Stimulated activated naive B cell treated with anti-CD40 and anti-IgM and Interleukin-4, amounts not matched to agents 10 μg/mL and 1 μg/mL and 100 μg/mL, for 72 hours (primary cell): ENCODE data around the gene KEAP1.
"Not testable (repeated sequence)": the region's sequence is repeated elsewhere in the genome, so short reads cannot be mapped to it uniquely, and the experiment has no call there.

Source experiments
- ATAC-seq, 2 donors: fragments of 150-1000 bp; cut with Tn5 transposase; replicated peaks; 2 replicates each; pipeline ENCODE4 v1.10.0; 2021; ENCODE audit warnings: moderate library complexity in 1 of 2
- DNase-seq: peaks from one replicate; pipeline ENCODE4 v3.0.0; 2021
- H3K27ac Mint-ChIP-seq: one replicate; pipeline ENCODE4 v1.8.0; 2022; ENCODE audit warnings: mild to moderate bottlenecking, mixed read lengths
- H3K27me3 Mint-ChIP-seq, 2 donors: one replicate each; pipeline ENCODE4 v1.8.0; 2022; ENCODE audit warnings: mixed read lengths in 2 of 2
- H3K36me3 Mint-ChIP-seq, 2 donors: one replicate each; pipeline ENCODE4 v1.8.0; 2022; ENCODE audit warnings: mixed read lengths in 2 of 2, mild to moderate bottlenecking in 1 of 2
- H3K4me1 Mint-ChIP-seq, 2 donors: one replicate each; pipeline ENCODE4 v1.8.0; 2022; ENCODE audit warnings: mixed read lengths in 2 of 2, mild to moderate bottlenecking in 1 of 2
- H3K4me3 Mint-ChIP-seq, 2 donors: one replicate each; pipeline ENCODE4 v1.8.0; 2022; ENCODE audit warnings: mild to moderate bottlenecking in 2 of 2, mixed read lengths in 2 of 2, moderate library complexity in 1 of 2
- H3K9me3 Mint-ChIP-seq, 2 donors: one replicate each; pipeline ENCODE4 v1.8.0; 2022; ENCODE audit warnings: mixed read lengths in 2 of 2, mild to moderate bottlenecking in 1 of 2

KEAP1 gene

GRCh38 chr19:10538204-10538983, 35.2 kb upstream of the KEAP1 start:
- DNase-seq (no peak), ATAC-seq (peak; percentile 31 to 55)
- Mint-ChIP-seq H3K4me3 (no peak overlapping the region), H3K9me3 (no peaks in the 10 kb centered on the region), H3K27ac (no peak overlapping the region), H3K27me3 (peaks cover 21 to 29% of the 10 kb centered on the region in 2 donors), H3K4me1 (peaks cover 5 to 12% of the 10 kb centered on the region in 2 donors), H3K36me3 (no peaks in the 10 kb centered on the region)

GRCh38 chr19:10537668-10538067, 34.5 kb upstream of the KEAP1 start:
- no peaks in the 10 kb centered on the region for H3K36me3 Mint-ChIP-seq
- no peak overlapping the region for H3K27ac Mint-ChIP-seq
- peaks cover 0 to under 1% of the 10 kb centered on the region in 2 donors for H3K9me3 Mint-ChIP-seq
- DNase-seq (no peak), ATAC-seq (no peak)
- H3K4me1 Mint-ChIP-seq, result peaks cover 4 to 9% of the 10 kb centered on the region in 2 donors
- peaks cover 21 to 31% of the 10 kb centered on the region in 2 donors for H3K27me3 Mint-ChIP-seq
- no peak overlapping the region for H3K4me3 Mint-ChIP-seq

- DNase-seq (no peak), ATAC-seq (no peak)
- no peak overlapping the region for H3K27ac Mint-ChIP-seq
- peaks cover 4 to 9% of the 10 kb centered on the region in 2 donors for H3K4me1 Mint-ChIP-seq
- H3K36me3 Mint-ChIP-seq, result no peaks in the 10 kb centered on the region
- peaks cover 21 to 34% of the 10 kb centered on the region in 2 donors for H3K27me3 Mint-ChIP-seq
- no peak overlapping the region for H3K4me3 Mint-ChIP-seq
- peaks cover 0 to 1% of the 10 kb centered on the region in 2 donors for H3K9me3 Mint-ChIP-seq
These were observed 32.5 kb upstream of the KEAP1 start for GRCh38 chr19:10535613-10536012.

GRCh38 chr19:10533646-10534386, 30.7 kb upstream of the KEAP1 start:
- Mint-ChIP-seq H3K27ac (no peak overlapping the region), H3K9me3 (peaks cover 0 to 1% of the 10 kb centered on the region in 2 donors), H3K4me1 (peaks cover 1 to 6% of the 10 kb centered on the region in 2 donors), H3K36me3 (no peaks in the 10 kb centered on the region), H3K27me3 (peaks cover 8 to 26% of the 10 kb centered on the region in 2 donors), H3K4me3 (no peak overlapping the region)
- DNase-seq (no peak), ATAC-seq (peak in 1 of 2 donors; percentile 33)

- no peak overlapping the region for H3K4me3 Mint-ChIP-seq
- H3K9me3 Mint-ChIP-seq, result peaks cover 0 to 1% of the 10 kb centered on the region in 2 donors
- H3K27ac Mint-ChIP-seq, result no peak overlapping the region
- DNase-seq (no peak), ATAC-seq (no peak)
- H3K27me3 Mint-ChIP-seq, result peaks cover 6 to 22% of the 10 kb centered on the region in 2 donors
- peaks cover 0 to 4% of the 10 kb centered on the region in 2 donors for H3K4me1 Mint-ChIP-seq
- H3K36me3 Mint-ChIP-seq, result no peaks in the 10 kb centered on the region
These were observed 29.3 kb upstream of the KEAP1 start for GRCh38 chr19:10532457-10532856.

GRCh38 chr19:10526887-10527286, 23.7 kb upstream of the KEAP1 start:
- H3K27me3 Mint-ChIP-seq, result peaks cover 0 to 12% of the 10 kb centered on the region in 2 donors

GRCh38 chr19:10525636-10526035, 22.5 kb upstream of the KEAP1 start:
- no peaks in the 10 kb centered on the region for H3K9me3 Mint-ChIP-seq
- no peak overlapping the region for H3K27ac Mint-ChIP-seq
- no peak for DNase-seq
- H3K4me1 Mint-ChIP-seq, result no peaks in the 10 kb centered on the region
- no peaks in the 10 kb centered on the region for H3K36me3 Mint-ChIP-seq
- H3K27me3 Mint-ChIP-seq, result peaks cover 4 to 12% of the 10 kb centered on the region in 2 donors
- no peak overlapping the region for H3K4me3 Mint-ChIP-seq
- no peak for ATAC-seq

More at GRCh38 chr19:10526887-10527286, 23.7 kb upstream of the KEAP1 start:
- not testable (repeated sequence) for ATAC-seq, DNase-seq, H3K27ac Mint-ChIP-seq, H3K4me3 Mint-ChIP-seq, H3K9me3 Mint-ChIP-seq, H3K36me3 Mint-ChIP-seq, H3K4me1 Mint-ChIP-seq

- ATAC-seq, result no peak
These were observed 20.0 kb upstream of the KEAP1 start for GRCh38 chr19:10523135-10523636.

GRCh38 chr19:10521461-10522171, 18.5 kb upstream of the KEAP1 start:
- Mint-ChIP-seq H3K27ac (no peak overlapping the region), H3K27me3 (peaks cover 32 to 36% of the 10 kb centered on the region in 2 donors), H3K36me3 (no peaks in the 10 kb centered on the region), H3K9me3 (no peaks in the 10 kb centered on the region), H3K4me1 (peaks cover 17 to 23% of the 10 kb centered on the region in 2 donors), H3K4me3 (no peak overlapping the region)
- no peak for ATAC-seq
- no peak for DNase-seq

More at GRCh38 chr19:10523135-10523636, 20.0 kb upstream of the KEAP1 start:
- H3K4me1 Mint-ChIP-seq, result peaks cover 11 to 14% of the 10 kb centered on the region in 2 donors
- DNase-seq, result no peak
- H3K9me3 Mint-ChIP-seq, result no peaks in the 10 kb centered on the region
- no peak overlapping the region for H3K4me3 Mint-ChIP-seq
- no peaks in the 10 kb centered on the region for H3K36me3 Mint-ChIP-seq
- H3K27ac Mint-ChIP-seq, result no peak overlapping the region
- H3K27me3 Mint-ChIP-seq, result peaks cover 23 to 27% of the 10 kb centered on the region in 2 donors

GRCh38 chr19:10520652-10521318, 17.6 kb upstream of the KEAP1 start:
- ATAC-seq (no peak), DNase-seq (no peak)
- Mint-ChIP-seq H3K9me3 (no peaks in the 10 kb centered on the region), H3K27ac (no peak overlapping the region), H3K27me3 (peaks cover 39 to 45% of the 10 kb centered on the region in 2 donors), H3K4me3 (no peak overlapping the region), H3K36me3 (no peaks in the 10 kb centered on the region), H3K4me1 (peaks cover 17 to 25% of the 10 kb centered on the region in 2 donors)

GRCh38 chr19:10519421-10519820, 16.3 kb upstream of the KEAP1 start:
- peak overlapping the region in 1 of 2 donors; percentile 23 for H3K4me3 Mint-ChIP-seq
- H3K9me3 Mint-ChIP-seq, result no peaks in the 10 kb centered on the region
- DNase-seq, result no peak
- peaks cover 18 to 25% of the 10 kb centered on the region in 2 donors for H3K4me1 Mint-ChIP-seq
- no peak for ATAC-seq
- H3K27me3 Mint-ChIP-seq, result peaks cover 50 to 56% of the 10 kb centered on the region in 2 donors
- H3K27ac Mint-ChIP-seq, result peak overlapping the region; percentile 10
- no peaks in the 10 kb centered on the region for H3K36me3 Mint-ChIP-seq

- Mint-ChIP-seq H3K4me1 (peaks cover 20 to 30% of the 10 kb centered on the region in 2 donors), H3K36me3 (no peaks in the 10 kb centered on the region), H3K27ac (no peak overlapping the region), H3K27me3 (peaks cover 56 to 64% of the 10 kb centered on the region in 2 donors), H3K4me3 (peak overlapping the region; percentile 64 to 69), H3K9me3 (no peaks in the 10 kb centered on the region)
- DNase-seq, result no peak
- ATAC-seq, result peak in 1 of 2 donors; percentile 27
These were observed 15.5 kb upstream of the KEAP1 start for GRCh38 chr19:10518444-10519361.
